H1 (cell line): ENCODE results near the gene SULF2.

Source experiments
- CHD1 ChIP-seq: IDR thresholded peaks from 2 replicates; pipeline ENCODE4 v1.6.1; 2012; ENCODE audit warnings: low read depth, low read length, improper control_type of control experiment
- EZH2 ChIP-seq: fragments of 200-600 bp; sonication (generic); IDR thresholded peaks from 2 replicates; pipeline ENCODE4 v1.7.1; 2012; ENCODE audit warnings: low read depth, mild to moderate bottlenecking, moderate library complexity, low read length, inconsistent platforms; ENCODE audit not compliant: severe bottlenecking
- FOSL1 ChIP-seq: IDR thresholded peaks from 2 replicates; pipeline ENCODE4 v1.6.1; 2011; ENCODE audit warnings: mild to moderate bottlenecking, low read depth, low read length, moderate library complexity; ENCODE audit not compliant: insufficient read depth
- NANOG ChIP-seq: IDR thresholded peaks from 2 replicates; pipeline ENCODE4 v1.6.1; 2011; ENCODE audit warnings: low read length, low read depth, mild to moderate bottlenecking, inconsistent platforms; ENCODE audit not compliant: insufficient read depth, poor library complexity, severe bottlenecking
- POLR2A ChIP-seq, 2 experiments: IDR thresholded peaks; 1 replicate in 1 of 2; 2 replicates in 1 of 2; pipeline ENCODE4 v1.6.1; 2011; ENCODE audit warnings: low read depth in 2 of 2, low read length in 2 of 2, mild to moderate bottlenecking in 2 of 2; ENCODE audit errors: control extremely low read depth in 1 of 2
- POLR2AphosphoS5 ChIP-seq: IDR thresholded peaks from 2 replicates; pipeline ENCODE4 v1.6.1; 2011; ENCODE audit warnings: low read depth, low read length
- RAD21 ChIP-seq, 2 experiments: IDR thresholded peaks in 1 of 2; conservative IDR thresholded peaks in 1 of 2; 2 replicates each; pipeline ENCODE4 v1.6.1; 2011; ENCODE audit warnings: low read depth in 2 of 2, low read length in 2 of 2, improper control_type of control experiment in 1 of 2, inconsistent platforms in 1 of 2, mild to moderate bottlenecking in 1 of 2, moderate library complexity in 1 of 2
- SRF ChIP-seq: IDR thresholded peaks from 2 replicates; pipeline ENCODE4 v1.6.1; 2011; ENCODE audit warnings: mild to moderate bottlenecking, low read depth, low read length, moderate library complexity
- YY1 ChIP-seq: IDR thresholded peaks from 2 replicates; pipeline ENCODE4 v1.6.1; 2011; ENCODE audit warnings: low read depth, mild to moderate bottlenecking, low read length
- TF ChIP-seq, protein P1 (sequence below): IDR thresholded peaks from 2 replicates; pipeline ENCODE4 v1.6.1; 2011; ENCODE audit warnings: low read depth, mild to moderate bottlenecking, low read length; ENCODE audit not compliant: insufficient read depth

DNA sequence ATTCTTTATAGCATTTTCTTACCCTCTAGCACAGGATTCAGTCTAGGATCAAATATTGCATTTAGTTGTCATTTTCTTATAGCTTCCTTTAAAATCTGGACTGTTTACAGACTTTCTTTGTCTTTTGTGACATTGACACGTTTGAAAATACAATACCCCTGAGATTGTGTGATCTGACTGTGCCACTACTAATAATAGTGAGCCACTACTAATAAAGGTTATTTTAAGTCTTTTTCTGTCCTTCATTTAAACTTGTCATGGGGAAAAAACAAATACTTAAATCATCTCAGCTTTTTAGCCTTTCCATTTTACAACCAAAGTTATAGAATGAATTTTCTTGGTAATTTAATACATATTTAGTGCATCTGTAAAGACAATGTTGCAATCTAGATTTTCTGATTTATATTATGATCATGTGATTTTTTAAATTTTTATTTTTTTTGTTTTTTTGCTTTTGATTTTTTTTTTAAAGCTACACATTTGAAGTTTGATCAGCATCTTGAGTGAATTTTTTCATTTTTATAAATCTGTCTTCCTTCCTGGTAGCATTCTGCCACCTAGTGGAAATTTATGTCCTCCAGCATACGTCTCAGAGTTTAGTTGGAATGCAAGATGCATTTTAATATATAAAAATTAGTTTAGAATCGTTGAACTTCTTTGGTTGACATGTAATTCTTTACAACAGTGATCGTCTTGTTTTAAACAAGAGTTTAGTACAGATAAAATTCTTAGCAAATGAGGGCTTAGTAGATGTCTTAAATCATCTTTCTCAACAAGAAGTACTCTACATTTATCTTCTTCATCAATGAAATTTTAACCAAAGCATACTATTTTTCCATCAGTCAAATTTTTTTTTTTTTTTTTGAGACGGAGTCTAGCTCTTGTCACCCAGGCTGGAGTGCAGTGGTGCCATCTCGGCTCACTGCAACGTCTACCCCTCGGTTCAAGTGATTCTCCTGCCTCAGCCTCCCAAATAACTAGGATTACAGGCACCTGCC lies 164.2 kb downstream of the SULF2 start:
- no peak for TF ChIP-seq CHD1
- TF ChIP-seq RAD21 (IDR thresholded peaks at IDR 0.05 in 1 of 2, conservative IDR thresholded peaks at IDR 0.05 in 1 of 2; ENCODE audit: low read depth in 2 of 2, low read length in 2 of 2), result peak; percentile 79 to 84
- TF ChIP-seq POLR2A (IDR thresholded peaks at IDR 0.05; ENCODE audit: control extremely low read depth in 1 of 2, low read depth in 2 of 2, low read length in 2 of 2), result no peak
- TF ChIP-seq EZH2, result no peak
- TF ChIP-seq SRF, result no peak
- TF ChIP-seq, protein P1, sequence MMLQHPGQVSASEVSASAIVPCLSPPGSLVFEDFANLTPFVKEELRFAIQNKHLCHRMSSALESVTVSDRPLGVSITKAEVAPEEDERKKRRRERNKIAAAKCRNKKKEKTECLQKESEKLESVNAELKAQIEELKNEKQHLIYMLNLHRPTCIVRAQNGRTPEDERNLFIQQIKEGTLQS, result no peak
- TF ChIP-seq POLR2AphosphoS5, result no peak
- TF ChIP-seq FOSL1, result no peak
- TF ChIP-seq NANOG, result no peak
- TF ChIP-seq YY1, result no peak
